H9 (cell line): ENCODE data around the gene PALM2AKAP2. TPM values are rescaled to one million over a fixed set of nuclear protein-coding genes. Genes with fewer than 3 reads are reported as not detected.

Experiments
- DNase-seq: peaks from one replicate; pipeline ENCODE4 v3.0.0-alpha.2; 2017
- H2AFZ ChIP-seq: one replicate; pipeline ENCODE4 v1.6.1; 2013; ENCODE audit warnings: mild to moderate bottlenecking, low read length, control low read depth, moderate library complexity
- H2AK5ac ChIP-seq: 2 replicates; pipeline ENCODE4 v1.6.1; 2013; ENCODE audit warnings: low read length, control low read depth, mixed read lengths; ENCODE audit not compliant: insufficient read length
- H2BK120ac ChIP-seq: one replicate; pipeline ENCODE4 v1.6.1; 2013; ENCODE audit warnings: low read depth, mild to moderate bottlenecking, low read length, control low read depth, inconsistent platforms; ENCODE audit not compliant: poor library complexity, severe bottlenecking
- H2BK12ac ChIP-seq: 2 replicates; pipeline ENCODE4 v1.6.1; 2013; ENCODE audit warnings: low read length, control low read depth, mixed read lengths, low read depth; ENCODE audit not compliant: insufficient read length
- H2BK15ac ChIP-seq: 2 replicates; pipeline ENCODE4 v1.6.1; 2013; ENCODE audit warnings: low read depth, low read length, control low read depth
- H2BK20ac ChIP-seq: one replicate; pipeline ENCODE4 v1.6.1; 2013; ENCODE audit warnings: low read depth, mild to moderate bottlenecking, low read length, control low read depth, inconsistent platforms; ENCODE audit not compliant: poor library complexity, severe bottlenecking
- H2BK5ac ChIP-seq: 2 replicates; pipeline ENCODE4 v1.6.1; 2013; ENCODE audit warnings: low read length, control low read depth, mixed read lengths; ENCODE audit not compliant: insufficient read length
- H3K14ac ChIP-seq: 2 replicates; pipeline ENCODE4 v1.6.1; 2013; ENCODE audit warnings: low read length, control low read depth; ENCODE audit not compliant: insufficient read depth
- H3K18ac ChIP-seq: 2 replicates; pipeline ENCODE4 v1.6.1; 2013; ENCODE audit warnings: low read depth, mild to moderate bottlenecking, mixed read lengths, low read length, control low read depth; ENCODE audit not compliant: insufficient read length
- H3K23ac ChIP-seq: 2 replicates; pipeline ENCODE4 v1.6.1; 2013; ENCODE audit warnings: low read length, control low read depth, mixed read lengths, low read depth; ENCODE audit not compliant: insufficient read length
- H3K23me2 ChIP-seq: 2 replicates; pipeline ENCODE4 v1.6.1; 2013; ENCODE audit warnings: low read depth, mild to moderate bottlenecking, mixed read lengths, low read length, control low read depth; ENCODE audit not compliant: insufficient read length, poor library complexity, severe bottlenecking
- H3K27ac ChIP-seq: 2 replicates; pipeline ENCODE4 v1.5.1; 2013; ENCODE audit warnings: low read length, control low read depth, mixed read lengths, low read depth; ENCODE audit not compliant: insufficient read length
- H3K27me3 ChIP-seq: 2 replicates; pipeline ENCODE4 v1.6.1; 2013; ENCODE audit warnings: low read length, control low read depth, inconsistent platforms; ENCODE audit not compliant: insufficient read depth
- H3K4ac ChIP-seq: 2 replicates; pipeline ENCODE4 v1.6.1; 2013; ENCODE audit warnings: low read depth, mild to moderate bottlenecking, control low read depth, inconsistent platforms, low read length, moderate library complexity
- H3K4me1 ChIP-seq: 2 replicates; pipeline ENCODE4 v1.6.1; 2013; ENCODE audit warnings: low read length, control low read depth, inconsistent platforms; ENCODE audit not compliant: insufficient read depth
- H3K4me2 ChIP-seq: 2 replicates; pipeline ENCODE4 v1.6.1; 2013; ENCODE audit warnings: low read length, control low read depth, mixed read lengths; ENCODE audit not compliant: insufficient read length, insufficient read depth
- H3K56ac ChIP-seq: 2 replicates; pipeline ENCODE4 v1.6.1; 2013; ENCODE audit warnings: low read depth, mild to moderate bottlenecking, mixed read lengths, low read length, control low read depth; ENCODE audit not compliant: insufficient read length
- H3K79me1 ChIP-seq: 2 replicates; pipeline ENCODE4 v1.6.1; 2013; ENCODE audit warnings: low read depth, mild to moderate bottlenecking, moderate library complexity, low read length, control low read depth, inconsistent platforms; ENCODE audit not compliant: insufficient read depth, poor library complexity, severe bottlenecking
- H3K79me2 ChIP-seq: 2 replicates; pipeline ENCODE4 v1.6.1; 2013; ENCODE audit warnings: low read length, control low read depth, inconsistent platforms; ENCODE audit not compliant: insufficient read depth
- H3K9ac ChIP-seq: 2 replicates; pipeline ENCODE4 v1.6.1; 2013; ENCODE audit warnings: low read length, control low read depth, mixed read lengths; ENCODE audit not compliant: insufficient read length; ENCODE audit errors: extremely low read depth
- H3K9me3 ChIP-seq: one replicate; pipeline ENCODE4 v1.6.1; 2013; ENCODE audit warnings: low read depth, low read length, inconsistent platforms; ENCODE audit not compliant: control insufficient read depth
- H3T11ph ChIP-seq: one replicate; pipeline ENCODE4 v1.6.1; 2013; ENCODE audit warnings: mild to moderate bottlenecking, low read length, control low read depth, inconsistent platforms
- H4K20me1 ChIP-seq: one replicate; pipeline ENCODE4 v1.6.1; 2013; ENCODE audit not compliant: control insufficient read depth, insufficient read length, insufficient read depth
- H4K5ac ChIP-seq: 2 replicates; pipeline ENCODE4 v1.6.1; 2013; ENCODE audit warnings: low read depth, mild to moderate bottlenecking, mixed read lengths, low read length, control low read depth; ENCODE audit not compliant: insufficient read length
- H4K8ac ChIP-seq: replicated peaks from 2 replicates; pipeline ENCODE4 v1.6.1; 2013; ENCODE audit warnings: low read length, control low read depth, mixed read lengths, low read depth; ENCODE audit not compliant: insufficient read length
- H4K91ac ChIP-seq: 2 replicates; pipeline ENCODE4 v1.6.1; 2013; ENCODE audit warnings: low read depth, mild to moderate bottlenecking, moderate library complexity, mixed read lengths, low read length, control low read depth; ENCODE audit not compliant: insufficient read length
- H3K27ac Mint-ChIP-seq, 3 experiments: 2 replicates in 2 of 3; 3 replicates in 1 of 3; pipeline ENCODE4 v1.8.0; 2020 to 2021; ENCODE audit warnings: mixed read lengths in 3 of 3, mild to moderate bottlenecking in 1 of 3, moderate library complexity in 1 of 3
- H3K27me3 Mint-ChIP-seq: 2 replicates; pipeline ENCODE4 v1.8.0; 2021; ENCODE audit warnings: low read depth, mild to moderate bottlenecking, moderate library complexity, mixed read lengths
- H3K36me3 Mint-ChIP-seq, 3 experiments: 2 replicates in 2 of 3; 3 replicates in 1 of 3; pipeline ENCODE4 v1.8.0; 2020 to 2021; ENCODE audit warnings: low read depth in 3 of 3, mixed read lengths in 3 of 3; ENCODE audit not compliant: insufficient read depth in 1 of 3
- H3K4me1 Mint-ChIP-seq, 2 experiments: 2 replicates each; pipeline ENCODE4 v1.8.0; 2020; ENCODE audit warnings: mixed read lengths in 2 of 2
- H3K4me3 Mint-ChIP-seq, 2 experiments: 2 replicates in 1 of 2; 3 replicates in 1 of 2; pipeline ENCODE4 v1.8.0; 2020 to 2021; ENCODE audit warnings: mild to moderate bottlenecking in 2 of 2, mixed read lengths in 2 of 2, moderate library complexity in 1 of 2
- H3K9me3 Mint-ChIP-seq, 2 experiments: 2 replicates in 1 of 2; 3 replicates in 1 of 2; pipeline ENCODE4 v1.8.0; 2020; ENCODE audit warnings: mild to moderate bottlenecking in 2 of 2, mixed read lengths in 2 of 2, moderate library complexity in 1 of 2
- WGBS: extraction: QIAGEN DNeasy Blood & Tissue Kit; methylation state at CpG from one replicate; pipeline ENCODE4 v1.1.7; 2013; ENCODE audit warnings: missing lambda C conversion rate, low lambda C conversion rate, mixed read lengths; ENCODE audit not compliant: insufficient read length; ENCODE audit errors: extremely low coverage; 5-methylcytosine and 5-hydroxymethylcytosine counted together
- total RNA-seq: library from RNA; stranded (reverse); gene quantifications from 2 replicates; pipeline ENCODE4 v1.2.1, GENCODE V29; 2021
- TF ChIP-seq, protein P1 (sequence below): fragments of 200-600 bp; sonication (generic); conservative IDR thresholded peaks from 3 replicates; pipeline ENCODE4 v1.8.0; 2021; ENCODE audit warnings: antibody characterized with exemption, mild to moderate bottlenecking

Gene PALM2AKAP2
- total RNA-seq, 1 experiment from 2014 or later: 3.6 TPM

DNA sequence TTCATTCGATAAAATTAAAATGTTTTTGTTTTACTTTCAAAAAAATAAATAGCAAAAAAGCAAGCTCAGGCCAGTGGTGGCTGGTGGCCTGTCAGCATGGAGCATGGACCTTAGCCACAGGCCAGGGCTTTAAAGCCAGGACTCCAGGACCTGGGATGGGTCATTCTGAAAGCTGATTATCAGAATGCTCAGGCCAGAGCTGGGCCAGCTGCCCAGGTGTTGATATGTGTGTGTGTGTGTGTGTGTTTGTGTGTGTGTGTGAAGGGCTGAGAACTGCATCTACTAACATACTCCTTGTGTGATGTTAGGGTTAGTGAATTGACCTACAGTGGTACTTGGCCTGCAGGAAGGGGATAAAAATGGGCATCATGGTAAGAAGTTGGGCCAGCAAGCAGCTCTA, 21.5 kb downstream of the PALM2AKAP2 start:
- H3K27me3 ChIP-seq: no peaks in the 10 kb centered on the region
- no peak overlapping the region for H3K27ac ChIP-seq
- no peak overlapping the region for H3K4me3 Mint-ChIP-seq
- no peak overlapping the region for H3K4me2 ChIP-seq
- no peaks in the 10 kb centered on the region for H3K36me3 Mint-ChIP-seq
- no peaks in the 10 kb centered on the region for H3K4me1 Mint-ChIP-seq
- H3K56ac ChIP-seq: no peak overlapping the region
- no peak overlapping the region for H4K91ac ChIP-seq
- H2BK5ac ChIP-seq: no peak overlapping the region
- H3K79me2 ChIP-seq: no peaks in the 10 kb centered on the region
- DNase-seq: no peak
- H4K5ac ChIP-seq: no peak overlapping the region
- no peak overlapping the region for H3K9ac ChIP-seq
- no peak overlapping the region for H3K14ac ChIP-seq
- no peak overlapping the region for H4K8ac ChIP-seq
- no peak overlapping the region for H3T11ph ChIP-seq
- no peak overlapping the region; a peak in 1 of 7 replicates for H3K27ac Mint-ChIP-seq
- no peak overlapping the region for H2BK20ac ChIP-seq
- H3K9me3 ChIP-seq: no peaks in the 10 kb centered on the region
- no peaks in the 10 kb centered on the region for H3K4me1 ChIP-seq
- H2BK12ac ChIP-seq: no peak overlapping the region
- H2AK5ac ChIP-seq: no peak overlapping the region
- H3K4ac ChIP-seq: no peak overlapping the region
- TF ChIP-seq, protein P1, sequence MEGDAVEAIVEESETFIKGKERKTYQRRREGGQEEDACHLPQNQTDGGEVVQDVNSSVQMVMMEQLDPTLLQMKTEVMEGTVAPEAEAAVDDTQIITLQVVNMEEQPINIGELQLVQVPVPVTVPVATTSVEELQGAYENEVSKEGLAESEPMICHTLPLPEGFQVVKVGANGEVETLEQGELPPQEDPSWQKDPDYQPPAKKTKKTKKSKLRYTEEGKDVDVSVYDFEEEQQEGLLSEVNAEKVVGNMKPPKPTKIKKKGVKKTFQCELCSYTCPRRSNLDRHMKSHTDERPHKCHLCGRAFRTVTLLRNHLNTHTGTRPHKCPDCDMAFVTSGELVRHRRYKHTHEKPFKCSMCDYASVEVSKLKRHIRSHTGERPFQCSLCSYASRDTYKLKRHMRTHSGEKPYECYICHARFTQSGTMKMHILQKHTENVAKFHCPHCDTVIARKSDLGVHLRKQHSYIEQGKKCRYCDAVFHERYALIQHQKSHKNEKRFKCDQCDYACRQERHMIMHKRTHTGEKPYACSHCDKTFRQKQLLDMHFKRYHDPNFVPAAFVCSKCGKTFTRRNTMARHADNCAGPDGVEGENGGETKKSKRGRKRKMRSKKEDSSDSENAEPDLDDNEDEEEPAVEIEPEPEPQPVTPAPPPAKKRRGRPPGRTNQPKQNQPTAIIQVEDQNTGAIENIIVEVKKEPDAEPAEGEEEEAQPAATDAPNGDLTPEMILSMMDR: no peak
- H3K9me3 Mint-ChIP-seq: no peaks in the 10 kb centered on the region
- peaks cover 4% of the 10 kb centered on the region for H3K27me3 Mint-ChIP-seq
- H3K23ac ChIP-seq: no peak overlapping the region
- no peak overlapping the region for H3K18ac ChIP-seq
- H3K23me2 ChIP-seq: no peaks in the 10 kb centered on the region
- no peak overlapping the region for H2AFZ ChIP-seq
- no peaks in the 10 kb centered on the region for H3K79me1 ChIP-seq
- no peaks in the 10 kb centered on the region for H4K20me1 ChIP-seq
- no CpG with 5 or more reads among the region's 1 CpG for WGBS
- no peak overlapping the region for H2BK15ac ChIP-seq
- no peak overlapping the region for H2BK120ac ChIP-seq
